SK-N-SH treated with all-trans-retinoic acid at 6 μM for 48 hours (cell line): ENCODE measurements around the gene SDR39U1.

Experiments
- ARNTL ChIP-seq: fragments of 450-650 bp; formaldehyde crosslinking; IDR thresholded peaks from 2 replicates; pipeline ENCODE4 v1.5.0; 2020; ENCODE audit warnings: low read depth, mild to moderate bottlenecking, moderate library complexity, borderline replicate concordance
- GLIS3 ChIP-seq: fragments of 250-450 bp; sonication (Bioruptor Pico); IDR thresholded peaks from 2 replicates; pipeline ENCODE4 v1.5.0; 2020; ENCODE audit warnings: mild to moderate bottlenecking, moderate library complexity
- RARB ChIP-seq: fragments of 250-450 bp; sonication (Bioruptor Pico); IDR thresholded peaks from 2 replicates; pipeline ENCODE4 v1.8.0; 2021; ENCODE audit warnings: mild to moderate bottlenecking, moderate library complexity
- TCF4 ChIP-seq: fragments of 250-450 bp; sonication (Bioruptor Pico); IDR thresholded peaks from 2 replicates; pipeline ENCODE4 v1.8.0; 2021; ENCODE audit warnings: mild to moderate bottlenecking, moderate library complexity, borderline replicate concordance
- ZC3H10 ChIP-seq: fragments of 250-450 bp; sonication (Bioruptor Pico); IDR thresholded peaks from 2 replicates; pipeline ENCODE4 v1.5.1; 2021; ENCODE audit warnings: mild to moderate bottlenecking, moderate library complexity
- ZFP3 ChIP-seq: fragments of 250-450 bp; sonication (Bioruptor Pico); IDR thresholded peaks from 2 replicates; pipeline ENCODE4 v1.5.0; 2020; ENCODE audit warnings: mild to moderate bottlenecking, moderate library complexity
- TF ChIP-seq, protein P1 (sequence below): fragments of 250-450 bp; sonication (Bioruptor Pico); IDR thresholded peaks from 2 replicates; pipeline ENCODE4 v1.5.1; 2020; ENCODE audit warnings: low read depth, mild to moderate bottlenecking, moderate library complexity
- TF ChIP-seq, protein P2 (sequence below): fragments of 250-450 bp; sonication (Bioruptor Pico); IDR thresholded peaks from 2 replicates; pipeline ENCODE4 v1.8.0; 2020; ENCODE audit warnings: mild to moderate bottlenecking, moderate library complexity, borderline replicate concordance
- TF ChIP-seq, protein P3 (sequence below): fragments of 250-450 bp; sonication (Bioruptor Pico); IDR thresholded peaks from 2 replicates; pipeline ENCODE4 v1.5.0; 2020; ENCODE audit warnings: mild to moderate bottlenecking, moderate library complexity

DNA sequence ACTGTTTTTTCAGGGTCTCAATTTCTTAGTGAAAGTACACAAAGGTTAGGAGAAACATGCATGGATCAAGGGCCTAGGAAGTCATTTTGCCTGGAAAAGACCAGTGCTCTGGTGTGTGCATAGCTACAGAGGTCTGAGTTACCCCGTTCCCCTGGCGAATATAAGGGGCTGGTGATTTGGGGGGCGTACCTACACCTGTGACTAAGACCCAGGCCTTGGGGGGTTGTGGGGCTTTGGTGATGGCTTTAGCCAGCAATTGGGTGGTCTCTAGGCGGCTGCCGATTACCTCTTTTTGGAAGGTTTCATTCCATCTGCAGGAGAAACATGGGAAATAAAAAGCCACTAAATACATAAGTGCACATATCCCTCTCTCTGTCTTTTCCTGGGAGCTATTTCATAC is 1.1 kb downstream of the SDR39U1 start:
- TF ChIP-seq ZFP3, result no peak
- TF ChIP-seq TCF4 (CRISPR knock-in tag), result no peak
- TF ChIP-seq, protein P1, sequence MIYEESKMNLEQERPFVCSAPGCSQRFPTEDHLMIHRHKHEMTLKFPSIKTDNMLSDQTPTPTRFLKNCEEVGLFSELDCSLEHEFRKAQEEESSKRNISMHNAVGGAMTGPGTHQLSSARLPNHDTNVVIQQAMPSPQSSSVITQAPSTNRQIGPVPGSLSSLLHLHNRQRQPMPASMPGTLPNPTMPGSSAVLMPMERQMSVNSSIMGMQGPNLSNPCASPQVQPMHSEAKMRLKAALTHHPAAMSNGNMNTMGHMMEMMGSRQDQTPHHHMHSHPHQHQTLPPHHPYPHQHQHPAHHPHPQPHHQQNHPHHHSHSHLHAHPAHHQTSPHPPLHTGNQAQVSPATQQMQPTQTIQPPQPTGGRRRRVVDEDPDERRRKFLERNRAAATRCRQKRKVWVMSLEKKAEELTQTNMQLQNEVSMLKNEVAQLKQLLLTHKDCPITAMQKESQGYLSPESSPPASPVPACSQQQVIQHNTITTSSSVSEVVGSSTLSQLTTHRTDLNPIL, result no peak
- no peak for TF ChIP-seq ZC3H10 (CRISPR knock-in tag)
- no peak for TF ChIP-seq GLIS3 (CRISPR knock-in tag)
- TF ChIP-seq, protein P2, sequence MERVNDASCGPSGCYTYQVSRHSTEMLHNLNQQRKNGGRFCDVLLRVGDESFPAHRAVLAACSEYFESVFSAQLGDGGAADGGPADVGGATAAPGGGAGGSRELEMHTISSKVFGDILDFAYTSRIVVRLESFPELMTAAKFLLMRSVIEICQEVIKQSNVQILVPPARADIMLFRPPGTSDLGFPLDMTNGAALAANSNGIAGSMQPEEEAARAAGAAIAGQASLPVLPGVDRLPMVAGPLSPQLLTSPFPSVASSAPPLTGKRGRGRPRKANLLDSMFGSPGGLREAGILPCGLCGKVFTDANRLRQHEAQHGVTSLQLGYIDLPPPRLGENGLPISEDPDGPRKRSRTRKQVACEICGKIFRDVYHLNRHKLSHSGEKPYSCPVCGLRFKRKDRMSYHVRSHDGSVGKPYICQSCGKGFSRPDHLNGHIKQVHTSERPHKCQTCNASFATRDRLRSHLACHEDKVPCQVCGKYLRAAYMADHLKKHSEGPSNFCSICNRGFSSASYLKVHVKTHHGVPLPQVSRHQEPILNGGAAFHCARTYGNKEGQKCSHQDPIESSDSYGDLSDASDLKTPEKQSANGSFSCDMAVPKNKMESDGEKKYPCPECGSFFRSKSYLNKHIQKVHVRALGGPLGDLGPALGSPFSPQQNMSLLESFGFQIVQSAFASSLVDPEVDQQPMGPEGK (CRISPR knock-in tag), result no peak
- TF ChIP-seq RARB (CRISPR knock-in tag), result no peak
- no peak for TF ChIP-seq ARNTL (CRISPR knock-in tag)
- TF ChIP-seq, protein P3, sequence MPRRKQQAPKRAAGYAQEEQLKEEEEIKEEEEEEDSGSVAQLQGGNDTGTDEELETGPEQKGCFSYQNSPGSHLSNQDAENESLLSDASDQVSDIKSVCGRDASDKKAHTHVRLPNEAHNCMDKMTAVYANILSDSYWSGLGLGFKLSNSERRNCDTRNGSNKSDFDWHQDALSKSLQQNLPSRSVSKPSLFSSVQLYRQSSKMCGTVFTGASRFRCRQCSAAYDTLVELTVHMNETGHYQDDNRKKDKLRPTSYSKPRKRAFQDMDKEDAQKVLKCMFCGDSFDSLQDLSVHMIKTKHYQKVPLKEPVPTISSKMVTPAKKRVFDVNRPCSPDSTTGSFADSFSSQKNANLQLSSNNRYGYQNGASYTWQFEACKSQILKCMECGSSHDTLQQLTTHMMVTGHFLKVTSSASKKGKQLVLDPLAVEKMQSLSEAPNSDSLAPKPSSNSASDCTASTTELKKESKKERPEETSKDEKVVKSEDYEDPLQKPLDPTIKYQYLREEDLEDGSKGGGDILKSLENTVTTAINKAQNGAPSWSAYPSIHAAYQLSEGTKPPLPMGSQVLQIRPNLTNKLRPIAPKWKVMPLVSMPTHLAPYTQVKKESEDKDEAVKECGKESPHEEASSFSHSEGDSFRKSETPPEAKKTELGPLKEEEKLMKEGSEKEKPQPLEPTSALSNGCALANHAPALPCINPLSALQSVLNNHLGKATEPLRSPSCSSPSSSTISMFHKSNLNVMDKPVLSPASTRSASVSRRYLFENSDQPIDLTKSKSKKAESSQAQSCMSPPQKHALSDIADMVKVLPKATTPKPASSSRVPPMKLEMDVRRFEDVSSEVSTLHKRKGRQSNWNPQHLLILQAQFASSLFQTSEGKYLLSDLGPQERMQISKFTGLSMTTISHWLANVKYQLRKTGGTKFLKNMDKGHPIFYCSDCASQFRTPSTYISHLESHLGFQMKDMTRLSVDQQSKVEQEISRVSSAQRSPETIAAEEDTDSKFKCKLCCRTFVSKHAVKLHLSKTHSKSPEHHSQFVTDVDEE (CRISPR knock-in tag), result no peak
